Stimulated activated CD4-positive, alpha-beta T cell treated with anti-CD3 and anti-CD28 coated beads, TNF-alpha, amount 100 ng/mL, for 1 hour (primary cell): ENCODE measurements around the gene HSPA4.
A peak's percentile ranks its signal among the peaks of the same experiment; 100 is the strongest.

Source experiments
- DNase-seq, 3 donors: peaks; one replicate each; pipeline ENCODE4 v3.0.0-alpha.2; 2020; ENCODE audit warnings: low read depth in 3 of 3, low spot score in 1 of 3

HSPA4 gene

GRCh38 chr5:133091034-133091433 lies 39.2 kb downstream of the HSPA4 start:
- DNase-seq: no peak

GRCh38 chr5:133106343-133106742 lies 54.5 kb downstream of the HSPA4 start:
- no peak for DNase-seq

GRCh38 chr5:133106761-133107572 lies 55.2 kb downstream of the HSPA4 start:
- no peak for DNase-seq

- no peak for DNase-seq
Observed at GRCh38 chr5:133108481-133108921, 56.7 kb downstream of the HSPA4 start.

GRCh38 chr5:133109655-133110483 lies 58.1 kb downstream of the HSPA4 start:
- DNase-seq: no peak

GRCh38 chr5:133110709-133111108 lies 58.9 kb downstream of the HSPA4 start:
- no peak for DNase-seq

GRCh38 chr5:133111299-133111698 lies 59.5 kb downstream of the HSPA4 start:
- peak; percentile 21 to 74 (median 55) for DNase-seq

- no peak for DNase-seq
Observed at GRCh38 chr5:133112026-133112660, 60.3 kb downstream of the HSPA4 start.

GRCh38 chr5:133113331-133114061 lies 61.7 kb downstream of the HSPA4 start:
- DNase-seq: no peak

GRCh38 chr5:133114166-133114932 lies 62.5 kb downstream of the HSPA4 start:
- no peak for DNase-seq

- DNase-seq: no peak
Observed at GRCh38 chr5:133114933-133115310, 63.1 kb downstream of the HSPA4 start.

- DNase-seq: no peak
Observed at GRCh38 chr5:133116601-133117000, 64.8 kb downstream of the HSPA4 start.

GRCh38 chr5:133117166-133117911 lies 65.5 kb downstream of the HSPA4 start:
- no peak for DNase-seq

- no peak for DNase-seq
Observed at GRCh38 chr5:133117912-133118445, 66.2 kb downstream of the HSPA4 start.

- no peak for DNase-seq
Observed at GRCh38 chr5:133118741-133119140, 66.9 kb downstream of the HSPA4 start.

GRCh38 chr5:133119233-133119711 lies 67.5 kb downstream of the HSPA4 start:
- no peak for DNase-seq

- DNase-seq: no peak
Observed at GRCh38 chr5:133120156-133120750, 68.4 kb downstream of the HSPA4 start.

GRCh38 chr5:133121080-133121479 lies 69.3 kb downstream of the HSPA4 start:
- DNase-seq: no peak
